DMS53 (cell line): ENCODE data around the gene LRRC40.

Experiments used
- DNase-seq: peaks from one replicate; lab custom pipeline; 2025; lab: John Stamatoyannopoulos, UW

Gene LRRC40

GRCh38 chr1:70115315-70115714, 90.1 kb downstream of the LRRC40 start:
- no peak for DNase-seq

GRCh38 chr1:70112838-70113237, 92.5 kb downstream of the LRRC40 start:
- peak; percentile 31 for DNase-seq

DNA sequence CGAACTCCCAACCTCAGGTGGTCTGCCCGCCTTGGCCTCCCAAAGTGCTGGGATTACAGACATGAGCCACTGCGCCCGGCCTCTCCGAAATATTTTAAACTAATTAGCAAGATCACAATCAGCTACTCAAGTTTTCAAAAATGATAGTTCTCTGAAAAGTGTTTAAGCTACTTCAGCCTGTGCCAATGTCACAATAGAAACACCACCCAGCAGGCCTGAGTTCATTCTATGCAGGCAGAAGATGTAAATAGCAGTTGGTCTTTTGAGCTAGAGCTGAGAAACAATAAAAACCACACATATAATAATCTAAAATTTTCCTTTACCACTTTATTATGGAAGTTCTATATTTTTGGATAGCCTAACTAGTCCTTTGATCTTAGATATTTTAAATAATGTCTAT, 96.1 kb downstream of the LRRC40 start:
- DNase-seq: no peak

GRCh38 chr1:70103770-70104169, 101.6 kb downstream of the LRRC40 start:
- no peak for DNase-seq

GRCh38 chr1:70101774-70102173, 103.6 kb downstream of the LRRC40 start:
- no peak for DNase-seq

DNA sequence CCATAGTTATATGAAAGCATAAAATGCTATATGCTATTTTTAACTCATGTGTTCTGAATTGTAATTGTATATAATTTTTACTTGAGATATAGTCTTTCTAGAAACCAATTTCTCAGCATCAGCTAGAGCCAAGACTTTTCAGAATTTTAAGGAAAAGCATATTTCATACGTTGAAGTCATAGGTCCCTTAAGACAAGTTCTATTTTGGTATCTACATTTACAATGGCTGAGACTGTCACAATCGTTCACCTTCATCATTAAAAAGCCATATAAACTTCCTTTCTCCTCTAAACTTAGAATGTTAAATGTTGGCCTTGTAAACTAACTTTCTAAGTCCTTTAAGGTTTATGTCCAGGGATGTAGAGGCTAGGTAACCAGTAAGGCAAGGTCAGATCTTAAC, 104.1 kb downstream of the LRRC40 start:
- no peak for DNase-seq
